CD4-positive, alpha-beta T cell treated with Interleukin-17A for 4 hours (primary cell): ENCODE results near the gene DAB1.
"Not testable (repeated sequence)": the region's sequence is repeated elsewhere in the genome, so short reads cannot be mapped to it uniquely, and the experiment has no call there.

ENCODE experiments used
- DNase-seq: peaks from one replicate; pipeline ENCODE4 v3.0.0-alpha.2; 2020; ENCODE audit warnings: mixed read lengths

DAB1 gene

DNA sequence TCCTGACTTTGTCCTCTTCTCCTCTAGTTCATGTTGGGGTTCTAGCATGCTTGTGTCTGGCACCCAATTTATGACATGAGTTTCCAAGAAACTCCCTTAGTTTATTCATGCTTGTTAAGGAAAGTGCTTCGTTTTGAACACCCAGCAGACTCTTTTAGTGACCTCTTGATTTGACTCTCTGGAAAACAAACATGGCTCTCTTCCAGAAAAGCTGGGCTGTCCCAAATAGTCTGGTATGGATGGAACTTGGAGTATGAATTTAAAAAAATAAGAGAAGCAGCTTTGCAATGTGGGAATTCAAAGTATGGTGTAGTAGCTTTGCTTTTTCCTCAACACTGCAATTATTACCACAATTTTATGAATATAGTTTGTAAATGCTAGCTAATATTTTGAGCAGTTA is 314.6 kb downstream of the DAB1 start:
- DNase-seq: no peak

DNA sequence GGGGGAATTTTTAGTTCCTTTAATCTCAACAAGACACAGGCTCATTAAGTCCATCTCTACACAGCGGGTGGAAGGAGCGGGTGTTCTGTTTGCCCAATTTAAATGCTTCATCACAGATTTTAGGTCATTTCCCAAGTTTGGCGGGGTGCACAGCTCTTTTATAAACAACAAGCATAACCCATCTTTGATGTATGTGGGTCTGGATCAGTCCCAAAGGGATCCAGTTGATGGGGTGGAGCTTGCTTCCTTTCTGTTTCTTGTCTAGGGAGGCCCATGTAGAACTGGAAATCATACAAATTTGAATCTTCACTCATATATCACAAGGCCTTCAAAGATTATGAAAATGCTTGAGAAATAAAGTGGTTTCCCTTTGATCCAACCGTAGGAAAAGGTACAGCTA is 317.6 kb downstream of the DAB1 start:
- DNase-seq: no peak

DNA sequence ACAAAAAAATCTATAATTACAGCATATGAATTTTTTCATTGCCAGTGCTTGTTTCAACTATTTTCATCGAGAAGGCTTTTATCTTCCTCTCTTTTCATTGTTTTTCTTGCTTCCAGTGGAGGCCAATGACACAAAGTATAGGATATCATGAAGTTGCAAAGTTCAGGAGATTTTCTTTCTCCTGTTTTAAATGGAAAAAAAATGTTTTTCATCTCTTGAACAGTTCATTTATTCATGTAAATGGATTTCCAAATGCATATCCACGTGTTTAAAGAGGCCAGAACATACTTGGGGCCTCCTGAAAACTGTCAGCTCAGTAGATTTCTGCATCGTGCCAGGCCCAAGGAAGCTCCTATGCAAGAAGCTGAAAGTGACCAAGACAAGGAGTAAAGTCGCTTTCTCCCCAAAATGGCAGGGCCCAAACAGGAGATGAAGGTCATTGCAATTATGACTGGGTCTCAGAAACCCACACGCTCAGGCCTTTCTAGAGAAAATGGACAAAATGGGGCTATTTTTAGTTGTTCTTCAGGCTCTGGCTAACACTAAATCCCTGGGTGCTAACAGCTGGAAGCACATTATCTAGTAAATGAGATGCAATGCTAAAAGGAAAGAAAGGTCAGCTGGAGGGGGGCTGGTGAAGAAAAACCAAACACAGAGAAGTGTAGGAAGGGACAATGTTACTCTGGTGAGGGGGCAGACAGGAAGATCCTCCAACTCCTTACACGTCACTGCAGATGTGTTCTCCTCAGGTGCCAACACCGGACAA is 321.1 kb downstream of the DAB1 start:
- no peak for DNase-seq

DNA sequence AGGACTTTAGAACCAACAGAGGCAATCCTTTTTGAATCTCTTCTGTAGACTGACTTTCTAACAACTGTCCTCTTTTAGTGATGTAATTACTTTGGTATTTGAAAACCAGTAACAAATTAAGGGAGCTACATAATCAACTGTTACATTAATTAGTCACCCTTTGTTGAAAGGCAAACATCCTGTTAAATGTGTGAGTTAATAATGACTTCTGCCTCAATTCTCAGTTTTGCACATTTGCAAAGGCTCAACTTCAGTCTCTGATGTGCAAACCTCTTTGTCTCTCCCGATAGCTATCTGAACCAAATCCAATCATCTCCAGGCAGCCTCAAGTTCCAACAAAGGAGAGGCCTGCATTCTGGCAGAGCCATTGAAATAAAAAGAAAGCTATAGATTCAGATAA is 322.7 kb downstream of the DAB1 start:
- DNase-seq: no peak

DNA sequence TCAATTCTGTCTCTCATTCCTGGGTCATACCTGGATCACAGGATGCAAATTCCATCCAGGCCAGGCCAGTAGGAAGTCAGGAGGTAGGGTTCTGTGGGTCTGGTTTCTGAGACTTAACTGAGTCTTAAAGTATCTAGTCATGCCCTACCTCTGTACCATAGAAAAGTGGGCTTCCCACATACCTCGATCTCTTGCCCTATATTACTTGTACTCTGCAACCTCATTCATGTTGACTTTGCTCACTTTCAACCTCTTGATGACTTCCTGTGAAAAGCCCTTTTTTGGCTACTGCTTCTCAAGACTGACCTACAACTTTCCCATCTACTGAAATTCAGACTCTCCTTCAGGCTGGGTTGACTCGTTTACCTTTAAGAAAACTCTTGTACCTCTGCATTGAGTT is 329.1 kb downstream of the DAB1 start:
- no peak for DNase-seq

DNA sequence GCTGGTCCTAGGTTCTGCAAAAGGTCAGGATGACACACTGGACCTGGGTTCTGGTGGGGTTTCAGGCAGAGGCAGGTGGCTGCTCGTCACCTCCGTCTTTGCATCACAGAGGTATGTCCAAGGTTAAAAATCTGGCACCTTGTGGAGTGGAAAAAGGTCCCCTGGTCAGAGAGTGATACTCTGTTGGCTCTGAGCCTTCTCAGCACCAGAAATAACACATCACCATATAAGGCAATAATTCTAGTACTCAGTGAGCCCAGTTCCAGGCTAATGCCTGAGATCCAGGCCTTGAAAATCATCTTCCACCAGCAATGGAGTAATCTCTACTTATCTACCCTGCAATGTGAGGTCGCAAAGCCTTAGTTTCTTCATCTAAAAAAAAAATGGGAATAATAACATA is 330.7 kb downstream of the DAB1 start:
- DNase-seq: no peak

DNA sequence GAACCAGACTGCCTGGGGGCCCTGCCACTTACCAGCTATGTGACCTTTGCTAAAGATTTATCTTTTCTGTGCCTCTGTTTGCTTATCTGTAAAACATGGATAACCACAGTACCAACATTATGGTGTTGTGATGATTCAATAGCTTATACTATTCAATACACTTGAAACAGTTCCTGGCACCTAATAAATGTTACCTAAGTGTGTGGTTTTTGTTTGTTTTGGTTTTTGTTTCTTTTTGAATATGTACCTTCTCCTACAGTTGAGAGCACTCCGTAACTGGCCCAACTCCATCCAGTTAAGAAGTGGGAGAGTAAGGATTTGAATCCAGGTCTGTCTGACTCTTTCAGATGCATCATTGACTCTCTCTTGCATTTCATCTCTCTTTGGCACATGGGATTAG is 332.2 kb downstream of the DAB1 start:
- no peak for DNase-seq

DNA sequence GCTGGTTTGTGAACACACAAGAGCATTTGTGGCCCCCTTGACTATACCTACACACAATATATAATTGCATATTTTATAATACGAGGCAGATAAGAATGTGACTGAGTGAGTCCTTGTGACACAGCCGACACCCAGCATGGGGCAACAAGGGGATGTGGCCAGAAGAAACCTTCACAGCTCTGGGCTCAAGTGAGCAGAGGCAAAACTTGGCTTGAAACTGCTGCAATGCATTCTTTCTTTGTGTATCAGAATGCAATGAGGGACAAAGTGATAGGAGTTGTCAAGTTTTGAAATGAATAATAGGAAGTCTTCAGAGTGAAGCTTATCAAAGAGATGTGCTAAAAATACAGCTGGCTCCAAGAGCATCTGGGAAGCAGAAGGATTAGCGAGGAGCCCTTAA is 334.0 kb downstream of the DAB1 start:
- DNase-seq: no peak

DNA sequence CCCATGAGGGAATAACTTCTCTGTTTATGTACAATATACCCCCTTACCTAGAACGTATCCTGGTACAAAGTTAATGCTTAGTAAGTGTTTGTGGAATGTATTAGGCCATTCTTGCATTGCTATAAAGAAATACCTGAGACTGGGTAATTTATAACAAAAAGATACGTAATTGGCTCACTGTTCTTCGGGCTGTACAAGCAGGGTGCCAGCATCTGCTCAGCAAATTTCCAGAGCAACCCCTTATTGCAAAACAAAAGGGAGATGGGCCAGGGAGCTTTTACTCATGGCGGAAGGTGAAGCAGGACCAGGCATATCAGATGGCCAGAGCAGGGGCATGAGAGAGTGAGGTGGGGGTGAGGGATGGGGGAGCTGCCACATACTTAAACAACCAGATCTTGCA is 334.6 kb downstream of the DAB1 start:
- DNase-seq: no peak

DNA sequence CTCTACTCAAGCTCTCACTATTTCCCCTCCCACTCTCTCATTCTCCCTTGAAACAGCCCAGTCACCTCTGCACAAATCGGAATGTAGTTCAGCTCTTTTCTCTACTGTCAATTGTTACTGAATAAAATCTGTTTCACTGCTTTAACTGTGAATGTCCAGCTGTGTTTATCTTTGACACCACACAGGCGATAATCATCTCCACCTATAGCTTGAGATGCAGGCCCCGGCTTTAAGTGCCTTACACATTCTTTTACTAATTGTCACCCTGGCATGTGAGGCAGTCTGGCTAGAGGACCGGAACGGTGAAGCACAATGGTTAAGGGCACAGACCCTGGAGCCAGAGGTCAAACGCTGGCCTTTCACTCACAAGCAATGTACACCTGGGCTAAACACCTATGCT is 335.2 kb downstream of the DAB1 start:
- DNase-seq: no peak

DNA sequence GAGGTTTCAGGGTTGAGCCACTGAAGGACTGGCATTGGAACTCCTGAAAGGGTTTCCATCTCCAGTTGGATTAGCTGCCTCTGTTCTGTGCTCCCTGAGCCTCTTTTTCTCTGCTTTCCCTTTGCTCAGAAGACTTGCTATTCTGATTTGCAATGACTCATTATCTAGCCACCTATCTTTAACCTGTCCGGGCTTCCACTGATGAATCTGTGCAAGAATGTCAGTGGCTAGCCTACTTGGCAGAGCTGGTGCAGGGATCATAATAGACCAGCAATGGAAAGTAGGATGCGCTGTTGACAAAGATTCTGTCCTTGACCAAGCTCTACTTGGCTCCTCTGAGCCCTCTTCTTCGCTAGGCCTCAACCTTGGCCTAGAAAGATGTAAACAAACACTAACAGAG is 336.2 kb downstream of the DAB1 start:
- DNase-seq: not testable (repeated sequence)

DNA sequence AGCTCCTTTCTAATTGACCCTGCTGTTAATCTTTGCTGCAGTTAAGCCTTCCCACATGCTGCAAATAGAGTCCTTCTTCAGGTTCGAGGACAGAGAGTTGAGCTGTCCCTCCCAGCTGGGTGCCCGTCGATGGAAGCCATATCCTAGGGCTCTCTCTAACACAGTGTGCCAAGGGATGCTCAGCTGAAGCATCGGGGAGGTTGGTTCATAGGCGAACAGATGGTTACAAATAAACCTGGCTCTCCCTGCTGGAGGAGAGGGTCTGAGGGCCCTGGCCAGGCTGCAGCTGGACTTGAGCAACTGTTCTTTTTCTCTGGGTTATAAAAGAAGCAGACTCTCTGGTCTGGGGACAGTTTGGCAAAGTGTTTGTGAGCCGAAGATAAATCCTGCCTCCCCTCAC is 337.7 kb downstream of the DAB1 start:
- DNase-seq: no peak

DNA sequence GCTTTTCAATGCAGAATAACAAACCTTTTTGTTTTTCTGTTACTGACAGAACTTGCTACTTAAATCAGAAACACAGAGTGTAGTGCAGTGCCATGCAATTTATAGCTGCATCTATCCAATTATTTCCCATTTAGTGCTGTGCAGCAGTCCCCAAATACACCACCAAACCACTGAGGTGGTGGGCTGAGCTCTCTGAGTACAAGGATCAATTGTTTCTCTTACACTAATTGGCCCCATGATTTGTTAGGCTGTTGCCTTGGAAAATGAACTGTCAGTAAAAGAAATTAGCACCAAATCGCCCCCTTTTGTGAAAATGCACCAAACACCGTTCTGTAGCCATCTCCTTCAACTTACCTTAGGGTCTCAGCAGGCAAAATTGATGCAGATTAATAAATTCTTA is 339.2 kb downstream of the DAB1 start:
- no peak for DNase-seq

DNA sequence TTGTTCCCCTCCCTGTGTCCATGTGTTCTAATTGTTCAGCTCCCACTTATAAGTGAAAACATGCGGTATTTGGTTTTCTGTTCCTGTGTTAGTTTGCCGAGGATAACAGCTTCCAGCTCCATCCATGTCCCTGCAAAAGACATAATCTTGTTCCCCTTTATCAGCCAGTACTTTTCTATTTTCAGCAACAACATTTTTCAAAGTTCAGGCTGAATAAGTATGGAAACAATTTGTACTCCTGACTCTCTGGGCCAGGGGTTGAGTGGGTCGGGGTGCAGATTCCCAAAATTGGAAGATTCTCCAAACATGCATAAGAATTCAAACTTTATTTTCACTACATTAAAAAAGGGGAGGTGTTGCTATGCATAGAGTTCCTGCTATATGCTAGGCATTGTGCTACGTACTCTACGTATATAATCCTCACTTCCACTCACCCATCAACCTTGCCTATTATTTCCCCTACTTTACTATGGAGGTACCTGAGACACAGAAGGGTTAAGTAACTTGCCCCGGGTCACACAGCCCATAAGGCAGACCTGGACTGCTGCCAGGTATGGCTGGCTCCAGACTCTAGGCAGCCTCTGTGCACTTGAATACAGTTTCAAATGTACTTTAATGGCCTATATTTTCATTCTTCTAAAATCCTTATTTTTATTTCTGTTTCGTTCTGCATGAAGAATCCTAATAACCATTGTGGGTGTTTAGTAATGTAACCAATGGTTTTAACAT is 341.0 kb downstream of the DAB1 start:
- no peak for DNase-seq

DNA sequence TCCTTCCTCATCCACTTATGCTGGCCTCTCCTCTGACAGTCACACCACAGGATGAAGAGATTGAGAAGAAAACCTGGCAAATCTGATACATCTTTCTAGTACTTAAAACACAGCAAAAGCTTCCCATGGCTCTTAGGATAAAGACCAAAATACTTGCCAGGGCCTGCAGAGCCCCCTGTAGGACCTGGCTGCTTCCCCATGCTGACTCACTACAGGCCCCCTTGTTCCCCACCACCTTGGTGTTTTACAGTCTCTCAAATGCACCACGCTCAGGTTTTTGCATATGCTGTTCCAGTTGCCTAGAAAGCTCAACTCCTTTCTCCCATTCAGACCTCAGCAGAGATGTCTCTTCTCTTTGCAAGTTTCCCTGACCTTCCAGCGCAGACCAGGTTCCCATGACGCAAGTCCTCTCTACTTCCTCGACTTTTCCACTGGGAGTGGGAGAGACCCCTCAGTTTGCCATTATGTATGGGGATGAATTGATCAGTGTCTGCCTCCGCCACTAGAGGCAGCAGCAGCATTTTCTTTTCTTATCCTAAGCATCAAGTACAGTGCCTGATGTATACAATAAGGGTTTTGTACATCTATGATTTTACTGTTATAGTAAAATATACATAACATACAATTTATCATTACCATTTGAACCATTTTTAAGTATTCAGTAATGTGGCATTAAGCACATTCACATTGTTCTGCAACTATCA is 344.3 kb downstream of the DAB1 start:
- no peak for DNase-seq

DNA sequence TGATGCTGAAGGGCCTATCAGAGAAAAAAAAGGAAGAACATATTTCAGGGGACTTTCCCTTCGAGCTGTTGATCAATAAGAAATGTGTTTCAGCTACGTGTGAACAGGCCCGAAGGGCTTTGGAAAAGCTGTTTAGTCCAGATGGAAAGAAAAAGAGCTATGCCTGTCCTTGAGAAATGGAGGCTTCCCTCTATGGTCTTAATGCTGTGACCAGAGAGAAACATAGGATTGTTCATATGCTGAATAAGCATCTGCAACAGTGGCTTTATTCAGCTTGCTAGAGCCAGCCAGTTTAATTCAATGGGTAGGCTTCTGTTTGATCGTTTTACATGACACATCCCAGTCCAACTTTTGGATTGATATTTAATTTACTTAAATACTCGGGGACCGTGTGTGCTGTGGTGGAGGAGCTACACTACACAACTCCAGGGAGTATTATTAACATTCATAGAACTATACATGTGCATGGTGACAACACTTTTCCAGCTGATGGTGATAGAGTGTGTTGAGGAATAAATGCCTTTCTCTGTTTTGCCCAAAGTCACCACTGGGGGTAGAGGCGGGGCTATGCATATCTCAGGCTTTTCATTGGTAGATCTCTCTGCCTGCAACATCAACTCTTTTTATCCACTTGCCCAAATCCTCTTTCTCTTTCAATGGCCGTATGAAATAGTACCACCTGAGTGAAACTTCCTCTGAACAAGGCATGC is 351.3 kb downstream of the DAB1 start:
- DNase-seq: no peak

DNA sequence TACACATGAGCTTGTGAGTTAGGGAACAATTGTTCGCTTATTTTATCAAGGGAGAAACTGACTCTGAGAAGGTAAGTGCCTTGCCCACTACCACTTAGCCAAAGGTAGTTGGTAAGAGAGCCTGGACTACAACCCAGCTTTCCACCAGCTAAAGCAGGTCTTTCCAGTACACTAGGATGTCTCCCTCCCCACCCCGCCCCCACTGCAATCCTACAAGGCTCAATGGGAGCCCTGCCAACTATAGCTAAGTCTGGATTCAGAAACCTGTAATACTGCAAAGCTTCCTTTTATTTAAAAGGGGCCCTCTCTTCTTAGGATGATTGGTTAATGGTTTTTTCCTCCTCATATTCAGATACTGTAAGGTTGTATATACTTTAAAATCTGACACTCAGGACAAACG is 356.0 kb downstream of the DAB1 start:
- DNase-seq: no peak

DNA sequence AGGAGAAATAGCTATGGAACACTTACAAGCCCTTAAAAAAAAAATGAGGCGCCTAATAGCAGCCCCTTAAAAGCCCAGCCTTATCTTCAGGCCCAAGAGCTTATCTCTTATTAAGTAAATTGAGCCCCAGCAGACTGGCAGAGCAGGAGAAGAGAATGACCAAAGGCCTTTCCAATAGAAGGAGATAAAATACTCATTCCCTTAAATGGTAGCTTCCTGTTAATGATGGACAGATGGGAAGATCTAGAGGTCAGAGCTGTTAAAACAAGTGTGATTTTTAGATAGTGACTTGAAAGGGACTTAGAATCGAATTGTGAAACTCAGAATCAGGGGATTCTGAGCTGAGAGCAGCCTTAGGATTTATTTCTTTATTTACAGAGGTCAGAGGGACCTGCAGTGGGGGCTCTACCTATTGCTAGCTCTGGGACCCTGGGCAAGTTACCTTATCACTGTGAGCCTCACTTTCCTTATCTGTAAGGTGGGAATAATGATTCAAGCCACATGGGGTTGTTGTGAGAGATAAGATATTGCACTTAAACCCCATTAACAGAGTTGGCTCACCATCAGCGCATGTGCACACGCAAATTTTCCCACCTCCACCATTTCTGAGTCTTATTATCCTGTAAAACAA is 356.8 kb downstream of the DAB1 start:
- DNase-seq: no peak

DNA sequence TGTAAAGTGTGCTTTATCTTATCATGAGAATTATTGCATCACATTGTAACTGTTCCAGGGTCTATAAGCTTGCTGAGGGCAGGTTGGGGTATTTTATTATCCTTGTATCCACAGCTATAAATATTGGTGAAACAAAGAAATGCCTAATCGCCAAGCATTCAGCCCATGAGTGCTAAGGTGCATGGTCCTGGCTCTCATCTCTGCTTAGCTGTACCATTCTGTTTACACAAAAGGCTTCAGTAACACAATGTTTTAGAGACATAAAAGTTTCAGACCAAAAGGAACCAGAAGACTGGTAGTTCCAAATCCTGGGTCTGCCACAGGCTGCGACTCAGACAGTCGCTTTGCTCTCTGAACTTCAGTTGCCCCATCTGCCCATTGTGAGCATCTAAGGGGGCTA is 358.4 kb downstream of the DAB1 start:
- DNase-seq: no peak

DNA sequence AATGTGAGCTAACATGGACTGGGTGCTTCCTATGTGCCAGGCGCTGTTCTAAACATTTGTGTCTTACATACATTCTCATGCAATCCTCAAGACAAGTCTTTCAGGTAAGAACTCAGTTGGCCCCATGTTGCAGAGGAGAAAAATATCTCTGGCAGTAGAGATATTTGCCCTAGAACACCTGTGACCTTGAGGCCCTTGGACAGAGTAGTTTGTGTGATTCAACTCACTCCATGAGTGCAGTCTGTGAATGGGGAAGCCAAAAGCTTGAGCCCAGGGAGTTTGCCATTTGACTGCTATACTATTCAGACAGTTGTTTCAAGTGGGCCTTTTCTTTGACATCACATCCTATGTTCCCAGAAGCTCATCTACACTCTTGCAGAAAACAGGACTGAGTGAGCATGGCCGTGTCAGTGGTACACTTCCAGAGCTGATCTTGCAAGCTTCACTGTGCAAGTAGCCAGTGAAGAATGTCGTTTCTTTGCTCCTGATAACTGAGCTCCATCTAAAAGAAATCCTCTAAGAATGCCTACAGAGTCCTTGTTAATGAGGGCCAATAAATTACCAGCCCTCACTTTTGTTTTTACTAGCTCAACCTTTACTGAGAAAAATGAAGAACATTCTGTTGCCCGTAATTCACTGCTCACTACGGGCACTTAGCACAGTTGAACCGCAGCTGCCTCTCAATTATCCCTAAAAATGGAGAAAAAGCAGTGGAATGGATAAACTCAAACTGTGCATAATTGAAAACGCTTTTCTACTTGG is 359.3 kb downstream of the DAB1 start:
- no peak for DNase-seq

DNA sequence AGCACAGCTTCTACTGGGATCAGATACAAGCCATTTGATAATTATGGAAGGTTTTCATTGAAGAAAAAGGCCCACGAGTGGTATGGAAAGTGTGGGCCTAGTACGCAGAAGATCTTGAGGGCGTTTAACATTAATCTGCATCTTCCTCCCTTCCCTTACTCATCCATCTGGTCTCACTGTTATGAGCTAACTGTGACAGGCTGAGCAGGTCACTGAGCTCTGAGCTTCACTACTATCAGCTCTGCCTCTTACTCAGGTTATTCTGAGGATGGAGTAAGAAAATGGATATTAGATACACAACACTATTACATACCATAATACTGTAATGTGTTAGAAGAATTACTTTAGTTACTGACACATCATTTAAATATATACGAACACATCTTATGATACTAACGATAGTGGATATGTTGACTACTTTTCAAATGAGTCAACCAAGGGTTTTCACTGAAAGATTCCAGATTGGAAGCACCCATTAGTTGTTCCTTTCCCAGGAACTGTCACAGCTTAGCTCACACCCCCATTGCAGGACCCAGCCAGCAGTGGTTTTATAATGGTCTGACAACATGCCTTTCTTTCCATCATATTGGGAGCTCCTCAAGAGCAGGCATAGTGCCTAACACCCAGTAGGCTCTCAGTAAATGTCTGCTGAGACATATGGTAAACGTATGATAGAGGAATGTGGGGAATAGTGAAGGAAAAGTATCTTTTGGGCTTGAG is 360.3 kb downstream of the DAB1 start:
- no peak for DNase-seq
